Endothelial cell of umbilical vein (primary cell): Measurements from ENCODE around the gene PTPN22. TPM values are rescaled to one million over a fixed set of nuclear protein-coding genes. Genes with fewer than 3 reads are reported as not detected.

ENCODE experiments used
- BruUV-seq: library from RNA; stranded (reverse); fragments of 400-500 nt; replicated peaks from 2 replicates; lab custom pipeline; 2021; lab: Mats Ljungman, UMichigan
- CTCF ChIA-PET: fragments of 300-600, 350-600 bp; sonication (Branson Sonifier 250); formaldehyde crosslinking; loops from one replicate; lab custom pipeline; 2021; ENCODE audit warnings: antibody characterized with exemption, inconsistent platforms; lab: Charles Lee
- POLR2A ChIA-PET: fragments of 300-600, 350-600 bp; sonication (Branson Sonifier 250); formaldehyde crosslinking; loops from one replicate; lab custom pipeline; 2021; ENCODE audit warnings: antibody characterized with exemption, inconsistent platforms; lab: Charles Lee
- DNase-seq: peaks from one replicate; pipeline ENCODE4 v3.0.0-alpha.2; 2011; ENCODE audit warnings: low read depth, low spot score
- FAIRE-seq: peaks from 2 replicates; lab custom pipeline; 2011; peaks lifted over from hg19 to GRCh38; lab: Jason Lieb, UNC
- H2AFZ ChIP-seq: 2 replicates; pipeline ENCODE4 v1.6.0; 2012; ENCODE audit warnings: low read depth, low read length, control low read depth, inconsistent platforms
- H3K27ac ChIP-seq: 2 replicates; pipeline ENCODE4 v1.5.1; 2011; ENCODE audit warnings: low read depth, mild to moderate bottlenecking, control low read depth, low read length, moderate library complexity; ENCODE audit not compliant: insufficient read depth
- H3K27me3 ChIP-seq, 2 experiments: 2 replicates each; pipeline versions ENCODE4 v1.6.0 to v1.6.1; 2011; ENCODE audit warnings: low read length in 2 of 2, mixed read lengths in 1 of 2; ENCODE audit not compliant: control insufficient read depth in 2 of 2, insufficient read depth in 2 of 2
- H3K36me3 ChIP-seq, 2 experiments: 2 replicates in 1 of 2; 3 replicates in 1 of 2; pipeline ENCODE4 v1.5.1; 2011; ENCODE audit warnings: low read length in 2 of 2, mild to moderate bottlenecking in 1 of 2, moderate library complexity in 1 of 2; ENCODE audit not compliant: control insufficient read depth in 2 of 2, insufficient read depth in 2 of 2; ENCODE audit errors: extremely low read depth in 1 of 2
- H3K4me1 ChIP-seq: 3 replicates; pipeline ENCODE4 v1.5.1; 2011; ENCODE audit warnings: mild to moderate bottlenecking, low read length; ENCODE audit not compliant: control insufficient read depth, insufficient read depth; ENCODE audit errors: extremely low read depth
- H3K4me2 ChIP-seq: 2 replicates; pipeline ENCODE4 v1.6.1; 2011; ENCODE audit warnings: low read length, control low read depth, mixed read lengths; ENCODE audit not compliant: insufficient read depth
- H3K4me3 ChIP-seq, 3 experiments: fragments of 200-600 bp in 1 of 3; sonication (generic), shearing (Covaris generic) in 1 of 3; replicated peaks in 1 of 3; 2 replicates each; pipeline ENCODE4 v1.5.1; 2011 to 2016; ENCODE audit warnings: control low read depth in 3 of 3, low read length in 3 of 3, mild to moderate bottlenecking in 2 of 3, inconsistent platforms in 1 of 3, low read depth in 1 of 3, moderate library complexity in 1 of 3; ENCODE audit not compliant: insufficient read depth in 1 of 3
- H3K79me2 ChIP-seq: 2 replicates; pipeline ENCODE4 v1.6.0; 2012; ENCODE audit warnings: low read length, inconsistent platforms; ENCODE audit not compliant: control insufficient read depth, insufficient read depth
- H3K9ac ChIP-seq: replicated peaks from 2 replicates; pipeline ENCODE3; 2011; ENCODE audit warnings: low read length, control low read depth; ENCODE audit not compliant: insufficient read depth; ENCODE audit errors: extremely low read depth
- H3K9me1 ChIP-seq: replicated peaks from 3 replicates; pipeline ENCODE4 v1.6.0; 2011; ENCODE audit warnings: mild to moderate bottlenecking, low read length; ENCODE audit not compliant: control insufficient read depth, insufficient read depth; ENCODE audit errors: extremely low read depth
- H3K9me3 ChIP-seq: replicated peaks from 2 replicates; pipeline ENCODE4 v1.5.1; 2012; ENCODE audit warnings: low read length, inconsistent platforms; ENCODE audit not compliant: control insufficient read depth, insufficient read depth
- H4K20me1 ChIP-seq: replicated peaks from 2 replicates; pipeline ENCODE3; 2011; ENCODE audit warnings: mild to moderate bottlenecking, low read length; ENCODE audit not compliant: control insufficient read depth, insufficient read depth; ENCODE audit errors: extremely low read depth
- EZH2 ChIP-seq: IDR thresholded peaks from 2 replicates; pipeline ENCODE4 v1.6.1; 2012; ENCODE audit warnings: borderline replicate concordance, low read depth, mild to moderate bottlenecking, moderate library complexity, low read length, inconsistent platforms; ENCODE audit not compliant: severe bottlenecking
- FOS ChIP-seq: IDR thresholded peaks from 2 replicates; pipeline ENCODE4 v1.6.1; 2011; ENCODE audit warnings: mild to moderate bottlenecking, low read length, moderate library complexity, borderline replicate concordance; ENCODE audit not compliant: insufficient read depth
- GATA2 ChIP-seq: IDR thresholded peaks from 2 replicates; pipeline ENCODE4 v1.7.0; 2011; ENCODE audit warnings: low read depth, mild to moderate bottlenecking, moderate library complexity, mixed read lengths, low read length; ENCODE audit not compliant: insufficient read length, insufficient read depth
- JUN ChIP-seq: IDR thresholded peaks from 2 replicates; pipeline ENCODE4 v1.6.1; 2011; ENCODE audit warnings: borderline replicate concordance, low read depth; ENCODE audit not compliant: insufficient read length, insufficient read depth
- MYC ChIP-seq: IDR thresholded peaks from one replicate; pipeline ENCODE4 v1.6.1; 2011; ENCODE audit warnings: mild to moderate bottlenecking, low read depth, low read length
- POLR2A ChIP-seq: IDR thresholded peaks from 2 replicates; pipeline ENCODE4 v1.6.1; 2012; ENCODE audit warnings: low read depth, mild to moderate bottlenecking, control low read depth, low read length
- POLR2AphosphoS5 ChIP-seq: IDR thresholded peaks from 2 replicates; pipeline ENCODE4 v1.6.1; 2012; ENCODE audit warnings: low read depth, mild to moderate bottlenecking, control low read depth, low read length, moderate library complexity; ENCODE audit not compliant: insufficient read depth
- dilution Hi-C: fragments of 300-500 bp; cut with MboI; formaldehyde crosslinking; loops from one replicate; pipeline ENCODE4 v1.15.0; 2019; ENCODE audit warnings: low sequenced_read_pairs; ENCODE audit not compliant: extremely low pct_ligation_motif_present
- intact Hi-C: fragments of 100-400 bp; cut with micrococcal nuclease; formaldehyde crosslinking; loops from one replicate; pipeline ENCODE4 v1.10.0; 2022
- polyA plus RNA-seq, 4 experiments: library from polyadenylated mRNA; depleted of rRNA in 3 of 4; stranded (reverse) in 3 of 4; unstranded in 1 of 4; fragments of >200 nt; gene quantifications; 2 replicates each; pipeline versions ENCODE4 v1.2.1 to v1.2.3, GENCODE V29; 2011 to 2012; ENCODE audit warnings: missing spikeins in 1 of 4
- total RNA-seq: library from RNA; stranded (reverse); gene quantifications from 2 replicates; pipeline ENCODE4 v1.2.3, GENCODE V29; 2021
- TF ChIP-seq, protein P1 (sequence below), 2 donors: IDR thresholded peaks; 1 replicate in 1 of 2; 2 replicates in 1 of 2; pipeline ENCODE4 v1.5.1; 2011; ENCODE audit warnings: low read length in 2 of 2, mild to moderate bottlenecking in 2 of 2, moderate library complexity in 2 of 2, control low read depth in 1 of 2, inconsistent platforms in 1 of 2, low read depth in 1 of 2; ENCODE audit not compliant: insufficient read depth in 1 of 2; ENCODE audit errors: extremely low read depth in 1 of 2
- TF ChIP-seq, protein P2 (sequence below): IDR thresholded peaks from 2 replicates; pipeline ENCODE4 v1.6.1; 2011; ENCODE audit not compliant: insufficient read depth, insufficient read length

PTPN22 gene
- total and polyA plus RNA-seq, 2 donors (not counting 3 experiments of a cell fraction or from before 2014, with no cell fraction given): not detected

GRCh38 chr1:113818578-113818977, 52.9 kb downstream of the PTPN22 start:
- Histone ChIP-seq H3K9me1 (no peaks in the 10 kb centered on the region), H2AFZ (no peak overlapping the region), H3K9me3 (no peaks in the 10 kb centered on the region), H3K79me2 (no peaks in the 10 kb centered on the region), H4K20me1 (no peaks in the 10 kb centered on the region), H3K27me3 (no peaks in the 10 kb centered on the region), H3K36me3 (no peaks in the 10 kb centered on the region), H3K4me3 (no peak overlapping the region), H3K4me2 (no peak overlapping the region), H3K27ac (no peak overlapping the region), H3K9ac (no peak overlapping the region), H3K4me1 (no peaks in the 10 kb centered on the region)
- no peak for FAIRE-seq
- TF ChIP-seq POLR2AphosphoS5 (no peak), FOS (no peak), POLR2A (no peak), EZH2 (no peak), MYC (no peak), GATA2 (no peak), JUN (no peak)
- TF ChIP-seq, protein P1, sequence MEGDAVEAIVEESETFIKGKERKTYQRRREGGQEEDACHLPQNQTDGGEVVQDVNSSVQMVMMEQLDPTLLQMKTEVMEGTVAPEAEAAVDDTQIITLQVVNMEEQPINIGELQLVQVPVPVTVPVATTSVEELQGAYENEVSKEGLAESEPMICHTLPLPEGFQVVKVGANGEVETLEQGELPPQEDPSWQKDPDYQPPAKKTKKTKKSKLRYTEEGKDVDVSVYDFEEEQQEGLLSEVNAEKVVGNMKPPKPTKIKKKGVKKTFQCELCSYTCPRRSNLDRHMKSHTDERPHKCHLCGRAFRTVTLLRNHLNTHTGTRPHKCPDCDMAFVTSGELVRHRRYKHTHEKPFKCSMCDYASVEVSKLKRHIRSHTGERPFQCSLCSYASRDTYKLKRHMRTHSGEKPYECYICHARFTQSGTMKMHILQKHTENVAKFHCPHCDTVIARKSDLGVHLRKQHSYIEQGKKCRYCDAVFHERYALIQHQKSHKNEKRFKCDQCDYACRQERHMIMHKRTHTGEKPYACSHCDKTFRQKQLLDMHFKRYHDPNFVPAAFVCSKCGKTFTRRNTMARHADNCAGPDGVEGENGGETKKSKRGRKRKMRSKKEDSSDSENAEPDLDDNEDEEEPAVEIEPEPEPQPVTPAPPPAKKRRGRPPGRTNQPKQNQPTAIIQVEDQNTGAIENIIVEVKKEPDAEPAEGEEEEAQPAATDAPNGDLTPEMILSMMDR (IDR thresholded peaks at IDR 0.05; ENCODE audit: extremely low read depth in 1 of 2, insufficient read depth in 1 of 2, low read depth in 1 of 2, low read length in 2 of 2): no peak
- TF ChIP-seq, protein P2, sequence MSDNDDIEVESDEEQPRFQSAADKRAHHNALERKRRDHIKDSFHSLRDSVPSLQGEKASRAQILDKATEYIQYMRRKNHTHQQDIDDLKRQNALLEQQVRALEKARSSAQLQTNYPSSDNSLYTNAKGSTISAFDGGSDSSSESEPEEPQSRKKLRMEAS: no peak
- intact Hi-C loops: no loop called here
- DNase-seq: no peak
- CTCF ChIA-PET: interaction anchor here (1.6 kb wide), 1 partner anchor 17 kb away, joined by 4 read pairs; no protein-coding TSS in a partner anchor
- dilution Hi-C loops: no loop called here
- POLR2A ChIA-PET: no interaction called here
- no TSS peak for BruUV-seq
